Activated CD8-positive, alpha-beta T cell treated with anti-CD3 and anti-CD28 coated beads for 36 hours (primary cell): ENCODE results near the gene CFAP119. TPM values are rescaled to one million over a fixed set of nuclear protein-coding genes. Genes with fewer than 3 reads are reported as not detected.

Experiments
- ATAC-seq: fragments of 200-7000 bp; cut with Tn5 transposase; one replicate; pipeline ENCODE4 v1.10.0; 2021; ENCODE audit warnings: mild to moderate bottlenecking, moderate library complexity
- CTCF ChIA-PET: fragments of 350-600 bp; sonication (Branson Sonifier 250); formaldehyde crosslinking; loops from one replicate; lab custom pipeline; 2021; ENCODE audit warnings: antibody characterized with exemption; lab: Charles Lee
- POLR2A ChIA-PET: fragments of 350-600 bp; sonication (Branson Sonifier 250); formaldehyde crosslinking; loops from one replicate; lab custom pipeline; 2021; ENCODE audit warnings: antibody characterized with exemption; lab: Charles Lee
- DNase-seq: peaks from one replicate; pipeline ENCODE4 v3.0.0-alpha.2; 2020
- H3K27ac Mint-ChIP-seq: one replicate; pipeline ENCODE4 v1.8.0; 2021; ENCODE audit warnings: mild to moderate bottlenecking, mixed read lengths
- H3K27me3 Mint-ChIP-seq: one replicate; pipeline ENCODE4 v1.8.0; 2021; ENCODE audit warnings: mixed read lengths
- H3K36me3 Mint-ChIP-seq: one replicate; pipeline ENCODE4 v1.8.0; 2021; ENCODE audit warnings: low read depth, mixed read lengths
- H3K4me1 Mint-ChIP-seq: one replicate; pipeline ENCODE4 v1.8.0; 2021; ENCODE audit warnings: low read depth, mixed read lengths
- H3K4me3 Mint-ChIP-seq: one replicate; pipeline ENCODE4 v1.8.0; 2021; ENCODE audit warnings: mild to moderate bottlenecking, moderate library complexity, mixed read lengths
- H3K9me3 Mint-ChIP-seq: one replicate; pipeline ENCODE4 v1.8.0; 2021; ENCODE audit warnings: mixed read lengths
- intact Hi-C: fragments of 100-400 bp; cut with micrococcal nuclease; formaldehyde crosslinking; loops from one replicate; pipeline ENCODE4 v1.10.0; 2022
- total RNA-seq, 2 experiments: library from RNA; stranded (reverse); gene quantifications; one replicate each; pipeline ENCODE4 v1.2.3, GENCODE V29; 2021
- TF ChIP-seq, protein P1 (sequence below): fragments of 200-600 bp; IDR thresholded peaks from one replicate; pipeline ENCODE4 v1.8.0; 2022; ENCODE audit warnings: antibody characterized with exemption, mild to moderate bottlenecking

CFAP119 gene
- total RNA-seq, 2 experiments from 2014 or later = 3.8 to 3.9 TPM

DNA sequence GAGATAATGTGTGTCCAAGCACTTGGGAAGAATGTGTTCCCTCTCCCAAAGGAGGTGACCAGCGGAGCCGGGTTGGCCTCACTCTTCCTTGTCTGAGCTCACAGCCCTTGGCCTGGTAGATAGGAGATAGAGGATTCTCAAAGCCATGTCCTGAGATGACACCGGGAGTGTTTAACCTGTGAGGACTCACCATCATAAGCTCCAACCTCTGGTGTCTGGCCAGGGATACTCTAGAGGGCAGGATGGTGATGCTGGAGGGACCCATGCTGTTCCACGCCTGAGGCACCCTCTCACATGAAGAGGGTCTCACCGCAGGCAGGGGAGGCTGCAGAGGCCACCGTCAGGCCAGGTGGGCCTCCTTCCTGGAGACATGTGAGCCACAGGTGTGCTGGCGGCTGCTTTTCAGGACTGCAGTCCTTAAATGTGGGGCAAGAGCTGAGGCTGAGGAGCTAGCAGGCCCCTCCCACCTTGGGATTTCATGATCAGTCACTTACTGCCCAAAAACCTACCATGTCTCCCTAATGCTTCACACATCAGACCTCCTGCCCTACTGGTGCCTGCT is 31.7 kb upstream of the CFAP119 start:
- no peak overlapping the region for H3K27ac Mint-ChIP-seq
- TF ChIP-seq, protein P1, sequence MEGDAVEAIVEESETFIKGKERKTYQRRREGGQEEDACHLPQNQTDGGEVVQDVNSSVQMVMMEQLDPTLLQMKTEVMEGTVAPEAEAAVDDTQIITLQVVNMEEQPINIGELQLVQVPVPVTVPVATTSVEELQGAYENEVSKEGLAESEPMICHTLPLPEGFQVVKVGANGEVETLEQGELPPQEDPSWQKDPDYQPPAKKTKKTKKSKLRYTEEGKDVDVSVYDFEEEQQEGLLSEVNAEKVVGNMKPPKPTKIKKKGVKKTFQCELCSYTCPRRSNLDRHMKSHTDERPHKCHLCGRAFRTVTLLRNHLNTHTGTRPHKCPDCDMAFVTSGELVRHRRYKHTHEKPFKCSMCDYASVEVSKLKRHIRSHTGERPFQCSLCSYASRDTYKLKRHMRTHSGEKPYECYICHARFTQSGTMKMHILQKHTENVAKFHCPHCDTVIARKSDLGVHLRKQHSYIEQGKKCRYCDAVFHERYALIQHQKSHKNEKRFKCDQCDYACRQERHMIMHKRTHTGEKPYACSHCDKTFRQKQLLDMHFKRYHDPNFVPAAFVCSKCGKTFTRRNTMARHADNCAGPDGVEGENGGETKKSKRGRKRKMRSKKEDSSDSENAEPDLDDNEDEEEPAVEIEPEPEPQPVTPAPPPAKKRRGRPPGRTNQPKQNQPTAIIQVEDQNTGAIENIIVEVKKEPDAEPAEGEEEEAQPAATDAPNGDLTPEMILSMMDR = no peak
- DNase-seq (no peak), ATAC-seq (no peak)
- H3K36me3 Mint-ChIP-seq = no peaks in the 10 kb centered on the region
- no peaks in the 10 kb centered on the region for H3K9me3 Mint-ChIP-seq
- H3K4me1 Mint-ChIP-seq = no peaks in the 10 kb centered on the region
- ChIA-PET CTCF (interaction anchor here (1.5 to 2.4 kb wide), 4 partner anchors 9 to 149 kb away, joined by 5 to 6 read pairs (median 5); no protein-coding TSS in a partner anchor), POLR2A (interaction anchor here (1.2 to 1.9 kb wide), 2 partner anchors 12 to 17 kb away, joined by 3 to 8 read pairs; no protein-coding TSS in a partner anchor)
- H3K4me3 Mint-ChIP-seq = no peak overlapping the region
- no peaks in the 10 kb centered on the region for H3K27me3 Mint-ChIP-seq
- intact Hi-C loops = no loop called here

DNA sequence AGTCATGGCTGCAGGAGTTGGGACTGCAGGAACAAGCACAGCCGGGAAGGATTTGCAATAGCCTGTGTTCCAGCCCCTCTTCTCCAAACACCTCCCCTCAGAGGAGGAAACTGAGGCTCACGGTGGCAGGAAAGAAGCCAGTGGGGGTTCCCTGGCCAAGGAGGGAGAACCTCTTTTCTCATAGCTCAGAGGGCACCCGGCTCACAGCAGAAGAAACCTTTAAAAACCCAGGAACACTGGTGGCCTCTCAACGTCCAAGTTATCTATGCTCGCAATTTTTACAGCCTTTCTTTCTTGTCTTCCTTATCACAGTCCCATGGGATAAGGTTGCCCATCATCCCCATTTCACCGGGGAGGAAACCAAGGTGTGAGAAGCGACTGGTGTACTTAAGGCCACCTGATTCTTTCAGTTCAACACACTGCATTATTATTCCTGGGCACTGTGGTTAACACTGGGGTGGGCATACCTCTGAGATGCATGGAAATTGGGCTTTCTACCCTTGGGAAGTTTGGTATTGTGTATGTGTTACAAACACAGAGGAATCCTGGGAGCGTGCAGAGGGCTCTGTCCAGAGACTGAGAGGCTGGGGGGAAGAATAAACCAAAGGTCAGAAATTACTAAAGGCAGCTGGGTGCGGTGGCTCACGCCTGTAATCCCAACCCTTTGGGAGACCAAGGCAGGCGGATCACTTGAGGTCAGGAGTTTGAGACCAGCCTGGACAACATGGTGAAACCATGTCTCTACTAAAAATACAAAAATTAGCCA is 25.9 kb upstream of the CFAP119 start:
- Mint-ChIP-seq H3K9me3 (no peaks in the 10 kb centered on the region), H3K4me3 (peak overlapping the region; percentile 83), H3K27ac (peak overlapping the region; percentile 46), H3K36me3 (peaks cover 4% of the 10 kb centered on the region), H3K27me3 (no peaks in the 10 kb centered on the region), H3K4me1 (peaks cover 11% of the 10 kb centered on the region)
- no peak for ATAC-seq
- CTCF ChIA-PET = interaction anchor here (1.0 kb wide), 1 partner anchor 26 kb away, joined by 4 read pairs; no protein-coding TSS in a partner anchor
- intact Hi-C loops = no loop called here
- POLR2A ChIA-PET = interaction anchor here (0.9 to 1.8 kb wide), 5 partner anchors 11 to 26 kb away, joined by 3 to 5 read pairs (median 3); no protein-coding TSS in a partner anchor
- no peak for DNase-seq
- TF ChIP-seq, protein P1 = no peak

DNA sequence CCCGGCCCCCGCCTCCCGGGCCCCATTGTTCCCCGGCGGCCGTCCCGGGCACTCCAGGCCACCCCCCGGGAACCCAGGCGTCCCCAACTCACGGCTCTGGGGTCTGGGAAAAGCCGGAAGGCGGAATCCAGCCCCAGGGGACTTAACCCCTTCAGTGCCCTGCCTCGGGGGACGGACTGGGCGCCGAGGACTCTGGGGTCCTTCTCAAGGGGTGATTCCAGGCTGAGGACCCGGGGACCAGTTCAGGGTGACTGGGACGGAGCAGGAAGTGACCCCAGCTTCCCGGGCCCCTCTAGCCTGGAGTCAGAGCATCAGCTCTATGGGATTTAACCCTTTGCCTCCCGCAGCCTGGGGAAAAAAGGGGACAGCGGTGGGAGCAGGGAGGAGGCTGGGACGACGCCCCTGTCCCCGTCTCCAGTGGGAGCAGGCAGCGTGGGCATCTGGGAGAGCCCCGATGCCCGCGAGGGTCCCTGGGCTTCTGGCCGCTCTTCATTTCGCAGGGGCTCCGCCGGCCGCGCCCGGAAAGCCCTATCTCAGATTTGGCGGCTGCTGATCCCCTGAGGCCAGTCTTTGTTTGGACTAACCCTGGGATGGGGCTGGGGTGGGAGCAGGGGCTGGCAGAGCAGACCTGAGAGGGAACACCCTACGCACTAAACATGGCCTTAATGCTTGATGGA is 25.2 kb upstream of the CFAP119 start, which contains the start of gene ZNF629:
Gene ZNF629, minus strand, starts transcription at position 270 of the 677 bp plus-strand sequence. CDS start 2,723 bp downstream, outside the sequence.
- peak within 1 kb of the TSS; percentile 83 for H3K4me3 Mint-ChIP-seq
- H3K9me3 Mint-ChIP-seq = no peaks in the 10 kb centered on the region
- ChIA-PET CTCF (interaction anchor here (1.0 kb wide), 1 partner anchor 27 kb away, joined by 4 read pairs; no protein-coding TSS in a partner anchor), POLR2A (interaction anchor here (0.6 to 1.8 kb wide), 5 partner anchors 10 to 71 kb away, joined by 3 to 5 read pairs (median 3); no protein-coding TSS in a partner anchor)
- peak; percentile 60 for ATAC-seq
- peak; percentile 30 for DNase-seq
- H3K36me3 Mint-ChIP-seq = peaks cover 4% of the 10 kb centered on the region
- H3K4me1 Mint-ChIP-seq = peaks cover 11% of the 10 kb centered on the region
- TF ChIP-seq, protein P1 = no peak
- peak within 1 kb of the TSS; percentile 46 for H3K27ac Mint-ChIP-seq
- intact Hi-C loops = no loop called here
- no peaks in the 10 kb centered on the region for H3K27me3 Mint-ChIP-seq

DNA sequence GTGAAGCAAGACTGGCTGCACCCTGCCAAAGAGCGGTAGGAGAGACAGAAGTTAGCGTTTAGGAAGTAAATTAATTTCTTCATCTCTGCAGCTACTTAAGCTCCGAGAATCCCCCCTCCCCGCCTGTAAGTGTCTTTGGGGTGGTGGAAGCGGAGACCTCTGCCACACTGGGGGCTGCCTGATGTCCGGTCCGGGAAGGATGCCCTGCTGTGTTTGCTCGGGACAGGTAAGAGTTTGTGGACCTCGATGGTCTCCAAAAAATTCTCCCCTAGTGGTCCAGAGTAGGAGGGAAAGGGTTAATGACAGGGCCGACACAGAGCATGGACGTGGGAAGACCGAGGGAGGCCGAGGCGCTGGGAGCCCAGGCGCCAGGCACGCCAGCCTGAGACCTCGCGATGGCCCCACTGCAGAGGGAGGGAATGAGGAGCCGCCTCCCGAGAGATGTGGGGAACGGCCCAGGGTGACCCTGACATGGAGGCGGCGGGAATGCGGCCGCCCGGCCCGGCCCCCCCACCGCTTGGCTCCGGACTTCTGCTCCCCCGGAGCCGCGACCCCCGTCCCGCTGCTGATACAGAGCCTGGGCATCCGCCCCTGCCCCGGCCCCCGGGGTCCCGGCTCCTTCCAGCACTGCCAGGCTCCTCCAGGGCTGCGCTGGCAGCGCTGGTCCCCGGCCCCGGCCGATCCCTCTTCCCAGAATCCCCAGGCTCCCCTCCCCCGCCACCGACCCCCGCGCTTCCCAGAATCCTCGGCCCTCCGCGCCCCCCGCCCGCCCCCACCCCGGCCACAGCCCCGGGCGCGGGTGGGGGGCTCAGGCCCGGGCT is 24.5 kb upstream of the CFAP119 start:
- ATAC-seq = peak; percentile 47
- H3K36me3 Mint-ChIP-seq = peaks cover 4% of the 10 kb centered on the region
- TF ChIP-seq, protein P1 = no peak
- intact Hi-C loops = no loop called here
- peaks cover 11% of the 10 kb centered on the region for H3K4me1 Mint-ChIP-seq
- ChIA-PET POLR2A (interaction anchor here (0.6 to 1.5 kb wide), 3 partner anchors 9 to 70 kb away, joined by 3 to 5 read pairs (median 3); no protein-coding TSS in a partner anchor), CTCF (interaction anchor here (1.0 kb wide), 1 partner anchor 27 kb away, joined by 4 read pairs; no protein-coding TSS in a partner anchor)
- peak overlapping the region; percentile 83 for H3K4me3 Mint-ChIP-seq
- no peaks in the 10 kb centered on the region for H3K9me3 Mint-ChIP-seq
- no peaks in the 10 kb centered on the region for H3K27me3 Mint-ChIP-seq
- peak; percentile 24 for DNase-seq
- H3K27ac Mint-ChIP-seq = no peak overlapping the region
